H1 (cell line): ENCODE measurements around the gene MYDGF. TPM values are rescaled to one million over a fixed set of nuclear protein-coding genes. Genes with fewer than 3 reads are reported as not detected.

ENCODE experiments used
- CTCF ChIA-PET: fragments of 300-600 bp; sonication (Branson Sonifier 250); formaldehyde crosslinking; loops from one replicate; lab custom pipeline; 2021; ENCODE audit not compliant: partially characterized antibody; lab: Charles Lee
- POLR2A ChIA-PET: fragments of 300-600 bp; sonication (Branson Sonifier 250); formaldehyde crosslinking; loops from one replicate; lab custom pipeline; 2021; ENCODE audit warnings: inconsistent platforms; ENCODE audit not compliant: partially characterized antibody; lab: Charles Lee
- DNase-seq, 2 experiments: peaks; one replicate each; pipeline versions ENCODE4 v3.0.0 to v3.0.0-alpha.2; 2010 to 2022; ENCODE audit warnings: low spot score in 2 of 2, low read depth in 1 of 2, mixed read lengths in 1 of 2
- FAIRE-seq: peaks from 2 replicates; lab custom pipeline; 2011; peaks lifted over from hg19 to GRCh38; lab: Jason Lieb, UNC
- H2AFZ ChIP-seq: 2 replicates; pipeline ENCODE4 v1.8.1; 2012; ENCODE audit warnings: low read length, inconsistent platforms
- H2AK5ac ChIP-seq: 2 replicates; pipeline ENCODE4 v1.6.1; 2013; ENCODE audit warnings: low read depth, low read length
- H2BK120ac ChIP-seq: replicated peaks from 2 replicates; pipeline ENCODE3; 2013; ENCODE audit warnings: low read depth, low read length, inconsistent platforms
- H2BK12ac ChIP-seq: 2 replicates; pipeline ENCODE4 v1.6.1; 2013; ENCODE audit warnings: low read depth, low read length
- H2BK15ac ChIP-seq: 2 replicates; pipeline ENCODE4 v1.6.1; 2013; ENCODE audit warnings: low read length
- H2BK20ac ChIP-seq: 2 replicates; pipeline ENCODE4 v1.6.1; 2013; ENCODE audit warnings: low read length
- H2BK5ac ChIP-seq: 2 replicates; pipeline ENCODE4 v1.6.1; 2013; ENCODE audit warnings: low read depth, low read length
- H3K14ac ChIP-seq: 2 replicates; pipeline ENCODE4 v1.6.1; 2013; ENCODE audit warnings: inconsistent platforms; ENCODE audit not compliant: insufficient read length
- H3K18ac ChIP-seq: 2 replicates; pipeline ENCODE4 v1.6.1; 2013; ENCODE audit warnings: low read length; ENCODE audit errors: extremely low read depth
- H3K23ac ChIP-seq: 2 replicates; pipeline ENCODE4 v1.6.1; 2013; ENCODE audit warnings: inconsistent platforms; ENCODE audit not compliant: insufficient read length
- H3K23me2 ChIP-seq: 2 replicates; pipeline ENCODE4 v1.6.1; 2013; ENCODE audit warnings: low read depth, low read length
- H3K27ac ChIP-seq: 2 replicates; pipeline ENCODE4 v1.6.1; 2011; ENCODE audit warnings: low read depth, low read length, inconsistent platforms
- H3K27me3 ChIP-seq, 4 experiments: replicated peaks in 1 of 4; 1 replicate in 1 of 4; 2 replicates in 3 of 4; pipeline versions ENCODE4 v1.6.1 to v1.8.1; 2011 to 2013; ENCODE audit warnings: low read length in 3 of 4, mild to moderate bottlenecking in 3 of 4, inconsistent platforms in 2 of 4, mixed read lengths in 2 of 4, moderate library complexity in 1 of 4; ENCODE audit not compliant: control insufficient read depth in 3 of 4, insufficient read depth in 3 of 4; ENCODE audit errors: extremely low read depth in 1 of 4
- H3K36me3 ChIP-seq, 4 experiments: 2 replicates each; pipeline versions ENCODE4 v1.6.1 to v1.8.1; 2011 to 2013; ENCODE audit warnings: mild to moderate bottlenecking in 4 of 4, low read length in 3 of 4, moderate library complexity in 2 of 4, control low read depth in 1 of 4, inconsistent platforms in 1 of 4; ENCODE audit not compliant: insufficient read depth in 4 of 4, control insufficient read depth in 2 of 4
- H3K4ac ChIP-seq: replicated peaks from 2 replicates; pipeline ENCODE3; 2013; ENCODE audit warnings: low read length, low read depth, mixed read lengths, inconsistent platforms; ENCODE audit not compliant: insufficient read length
- H3K4me1 ChIP-seq, 4 experiments: replicated peaks in 1 of 4; 1 replicate in 1 of 4; 2 replicates in 3 of 4; pipeline versions ENCODE4 v1.6.1 to v1.8.1; 2011 to 2013; ENCODE audit warnings: low read length in 3 of 4, inconsistent platforms in 2 of 4, mixed read lengths in 1 of 4; ENCODE audit not compliant: insufficient read depth in 4 of 4, control insufficient read depth in 3 of 4
- H3K4me2 ChIP-seq, 2 experiments: 2 replicates each; pipeline versions ENCODE4 v1.6.1 to v1.8.1; 2011 to 2013; ENCODE audit warnings: low read depth in 2 of 2, low read length in 2 of 2, control low read depth in 1 of 2, inconsistent platforms in 1 of 2, mild to moderate bottlenecking in 1 of 2; ENCODE audit not compliant: insufficient read depth in 1 of 2
- H3K4me3 ChIP-seq, 4 experiments: fragments of 200-600, 300-600 bp in 1 of 4; sonication (generic), shearing (Covaris generic), sonication (Bioruptor Twin) in 1 of 4; 2 replicates each; pipeline versions ENCODE4 v1.5.1 to v1.8.1; 2011 to 2016; ENCODE audit warnings: low read length in 4 of 4, low read depth in 3 of 4, control low read depth in 2 of 4, inconsistent platforms in 2 of 4, mild to moderate bottlenecking in 2 of 4, mixed read lengths in 1 of 4, moderate library complexity in 1 of 4; ENCODE audit not compliant: insufficient read depth in 2 of 4; ENCODE audit errors: extremely low read depth in 1 of 4
- H3K56ac ChIP-seq: replicated peaks from 2 replicates; pipeline ENCODE3; 2013; ENCODE audit warnings: low read depth, mild to moderate bottlenecking, mixed read lengths, low read length, inconsistent platforms; ENCODE audit not compliant: insufficient read length
- H3K79me1 ChIP-seq: 2 replicates; pipeline ENCODE4 v1.6.1; 2013; ENCODE audit warnings: low read depth, low read length, control low read depth
- H3K79me2 ChIP-seq, 2 experiments: 2 replicates each; pipeline versions ENCODE4 v1.6.1 to v1.8.1; 2012 to 2013; ENCODE audit warnings: low read length in 2 of 2, mild to moderate bottlenecking in 2 of 2, inconsistent platforms in 1 of 2; ENCODE audit not compliant: insufficient read depth in 2 of 2, control insufficient read depth in 1 of 2
- H3K9ac ChIP-seq, 4 experiments: replicated peaks in 1 of 4; 1 replicate in 1 of 4; 2 replicates in 3 of 4; pipeline versions ENCODE4 v1.6.1 to v1.8.1; 2011 to 2013; ENCODE audit warnings: low read depth in 3 of 4, low read length in 3 of 4, control low read depth in 2 of 4, mild to moderate bottlenecking in 2 of 4, moderate library complexity in 2 of 4, inconsistent platforms in 1 of 4; ENCODE audit errors: extremely low read depth in 1 of 4
- H3K9me3 ChIP-seq, 2 experiments: 2 replicates each; pipeline versions ENCODE4 v1.6.1 to v1.8.1; 2012 to 2013; ENCODE audit warnings: mild to moderate bottlenecking in 2 of 2, moderate library complexity in 2 of 2, control low read depth in 1 of 2, inconsistent platforms in 1 of 2, low read depth in 1 of 2, low read length in 1 of 2, mixed read lengths in 1 of 2; ENCODE audit not compliant: insufficient read depth in 2 of 2
- H4K20me1 ChIP-seq, 2 experiments: replicated peaks in 1 of 2; 2 replicates each; pipeline versions ENCODE3 to v1.8.1; 2011 to 2013; ENCODE audit warnings: inconsistent platforms in 2 of 2, low read length in 2 of 2, mild to moderate bottlenecking in 1 of 2; ENCODE audit not compliant: insufficient read depth in 2 of 2, control insufficient read depth in 1 of 2
- H4K5ac ChIP-seq: 2 replicates; pipeline ENCODE4 v1.6.1; 2013; ENCODE audit warnings: low read length, low read depth, mixed read lengths, inconsistent platforms; ENCODE audit not compliant: insufficient read length
- H4K8ac ChIP-seq: 2 replicates; pipeline ENCODE4 v1.8.0; 2013; ENCODE audit warnings: mild to moderate bottlenecking, moderate library complexity, low read length, inconsistent platforms; ENCODE audit not compliant: insufficient read depth; ENCODE audit errors: extremely low read depth
- H4K91ac ChIP-seq: replicated peaks from 2 replicates; pipeline ENCODE3; 2013; ENCODE audit warnings: low read length, mixed read lengths, inconsistent platforms; ENCODE audit not compliant: insufficient read length
- BACH1 ChIP-seq: IDR thresholded peaks from 2 replicates; pipeline ENCODE4 v1.6.1; 2012; ENCODE audit warnings: low read length, improper control_type of control experiment
- WGBS, 2 experiments: shearing (Covaris generic) in 1 of 2; methylation state at CpG; one replicate each; pipeline versions ENCODE4 v1.1.6 to v1.1.7; 2013 to 2015; ENCODE audit warnings: low lambda C conversion rate in 2 of 2, mixed read lengths in 2 of 2, inconsistent platforms in 1 of 2, low coverage in 1 of 2, missing lambda C conversion rate in 1 of 2; ENCODE audit not compliant: insufficient replicate concordance in 2 of 2, insufficient coverage in 1 of 2, insufficient read length in 1 of 2; ENCODE audit errors: extremely low coverage in 1 of 2, missing lambda C conversion rate in 1 of 2; 5-methylcytosine and 5-hydroxymethylcytosine counted together
- polyA plus RNA-seq, 7 experiments: library from polyadenylated mRNA; depleted of rRNA in 3 of 7; stranded (reverse) in 5 of 7; unstranded in 2 of 7; fragments of >200 nt in 5 of 7; fragments of 200-250 nt in 2 of 7; gene quantifications; 1 replicate in 5 of 7; 2 replicates in 1 of 7; 4 replicates in 1 of 7; pipeline versions ENCODE4 v1.2.1 to v1.2.3, GENCODE V29; 2011 to 2013; ENCODE audit warnings: missing spikeins in 2 of 7, mixed read lengths in 2 of 7
- total RNA-seq: library from RNA; stranded (reverse); fragmentation: NEBNext Ultra II Directional; extraction: Animal tissue kit (Norgen Biotek cat#: 25700); gene quantifications from 2 replicates; pipeline ENCODE4 v1.2.1, GENCODE V29; 2021

MYDGF gene
- total and polyA plus RNA-seq, 2 of the 8 experiments (the other 6 are each of a cell fraction or from before 2014, with no cell fraction given) = 40.6 to 51.1 TPM

GRCh38 chr19:4704317-4704673, 34.2 kb upstream of the MYDGF start:
- Histone ChIP-seq H2BK15ac (no peak overlapping the region), H4K91ac (no peak overlapping the region), H3K14ac (no peak overlapping the region), H3K23me2 (no peaks in the 10 kb centered on the region), H3K36me3 (peaks cover 4 to 32% (median 17%) of the 10 kb centered on the region in 4 experiments; a peak in 7 of 8 replicates), H3K9ac (no peak overlapping the region), H4K5ac (no peak overlapping the region), H3K9me3 (no peaks in the 10 kb centered on the region), H2BK5ac (no peak overlapping the region; the same call in 1 of the 2 replicates), H2AK5ac (no peak overlapping the region), H2BK12ac (no peak overlapping the region), H2BK120ac (no peak overlapping the region), H3K18ac (no peak overlapping the region), H3K27me3 (no peaks in the 10 kb centered on the region), H3K4ac (no peak overlapping the region), H4K8ac (no peak overlapping the region), H3K23ac (no peak overlapping the region), H3K4me1 (no peaks in the 10 kb centered on the region), H2BK20ac (no peak overlapping the region), H4K20me1 (peaks cover 0 to 3% of the 10 kb centered on the region in 2 experiments), H3K56ac (no peak overlapping the region), H3K4me3 (no peak overlapping the region), H2AFZ (no peak overlapping the region), H3K79me1 (no peaks in the 10 kb centered on the region), H3K79me2 (no peaks in the 10 kb centered on the region), H3K4me2 (no peak overlapping the region), H3K27ac (no peak overlapping the region)
- ChIA-PET CTCF (interaction anchor here (0.8 kb wide), 1 partner anchor 26 kb away, joined by 3 read pairs; no protein-coding TSS in a partner anchor), POLR2A (no interaction called here)
- no peak for FAIRE-seq
- DNase-seq = no peak
- 93% methylated on average over 9 of the region's 9 CpGs; no CpG with 5 or more reads in 1 of the 2 experiments for WGBS, 2 experiments
- TF ChIP-seq BACH1 = no peak
